Activated T-cell treated with anti-CD3 and anti-CD28 coated beads, Interleukin-2, amount 50 U/mL, for 48 hours (primary cell): ENCODE data around the gene SAGE1.
"Not testable (repeated sequence)": the region's sequence is repeated elsewhere in the genome, so short reads cannot be mapped to it uniquely, and the experiment has no call there.

Source experiments
- DNase-seq, 2 experiments: peaks; one replicate each; pipeline ENCODE4 v3.0.0-alpha.2; 2020

The SAGE1 gene, protein sequence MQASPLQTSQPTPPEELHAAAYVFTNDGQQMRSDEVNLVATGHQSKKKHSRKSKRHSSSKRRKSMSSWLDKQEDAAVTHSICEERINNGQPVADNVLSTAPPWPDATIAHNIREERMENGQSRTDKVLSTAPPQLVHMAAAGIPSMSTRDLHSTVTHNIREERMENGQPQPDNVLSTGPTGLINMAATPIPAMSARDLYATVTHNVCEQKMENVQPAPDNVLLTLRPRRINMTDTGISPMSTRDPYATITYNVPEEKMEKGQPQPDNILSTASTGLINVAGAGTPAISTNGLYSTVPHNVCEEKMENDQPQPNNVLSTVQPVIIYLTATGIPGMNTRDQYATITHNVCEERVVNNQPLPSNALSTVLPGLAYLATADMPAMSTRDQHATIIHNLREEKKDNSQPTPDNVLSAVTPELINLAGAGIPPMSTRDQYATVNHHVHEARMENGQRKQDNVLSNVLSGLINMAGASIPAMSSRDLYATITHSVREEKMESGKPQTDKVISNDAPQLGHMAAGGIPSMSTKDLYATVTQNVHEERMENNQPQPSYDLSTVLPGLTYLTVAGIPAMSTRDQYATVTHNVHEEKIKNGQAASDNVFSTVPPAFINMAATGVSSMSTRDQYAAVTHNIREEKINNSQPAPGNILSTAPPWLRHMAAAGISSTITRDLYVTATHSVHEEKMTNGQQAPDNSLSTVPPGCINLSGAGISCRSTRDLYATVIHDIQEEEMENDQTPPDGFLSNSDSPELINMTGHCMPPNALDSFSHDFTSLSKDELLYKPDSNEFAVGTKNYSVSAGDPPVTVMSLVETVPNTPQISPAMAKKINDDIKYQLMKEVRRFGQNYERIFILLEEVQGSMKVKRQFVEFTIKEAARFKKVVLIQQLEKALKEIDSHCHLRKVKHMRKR

GRCh38 chrX:135893294-135893817, at the start of gene SAGE1, which contains the start of gene CT45A10:
SAGE1 (plus strand) TSS chrX:135893716; CDS start chrX:135896243, 2,527 bp downstream.
CT45A10 (minus strand) TSS chrX:135893444; CDS start chrX:135885344, 8,100 bp downstream.
- no peak for DNase-seq

- DNase-seq: not testable (repeated sequence)
These were observed 39.1 kb upstream of the SAGE1 start, which contains the start of gene CT45A8 for GRCh38 chrX:135854438-135854837. CT45A8 (minus strand) TSS chrX:135854538; CDS start chrX:135850783, 3,755 bp downstream.

DNA sequence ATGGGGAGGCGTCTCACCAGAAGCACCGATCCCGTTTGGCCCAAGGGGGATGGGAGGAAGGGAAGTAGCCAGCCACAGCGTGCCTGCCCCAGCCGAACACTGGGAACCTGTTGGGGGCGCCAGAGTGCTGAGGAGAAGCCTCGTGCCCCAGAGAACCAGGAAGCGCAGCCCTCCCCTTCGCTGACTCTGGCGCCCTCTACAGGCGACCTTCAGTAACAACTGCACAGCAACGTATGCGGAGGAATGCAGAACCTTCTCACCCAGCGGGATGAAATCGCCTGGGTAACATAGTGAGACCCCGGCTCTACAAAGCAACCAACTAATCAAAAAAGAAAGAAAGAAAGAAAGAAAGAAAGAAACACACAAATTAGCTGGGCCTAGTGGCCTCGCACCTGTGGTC, 21.8 kb upstream of the SAGE1 start, which contains the start of gene CT45A9:
CT45A9 (minus strand) TSS at position 101 of the 400 bp plus-strand sequence. CDS start 3,751 bp downstream, outside the sequence.
- not testable (repeated sequence) for DNase-seq

GRCh38 chrX:135882741-135883140, 10.8 kb upstream of the SAGE1 start:
- DNase-seq: not testable (repeated sequence)

GRCh38 chrX:135888230-135888629, 5.3 kb upstream of the SAGE1 start:
- DNase-seq: not testable (repeated sequence)

- DNase-seq: peak; percentile 73
These were observed 4.5 kb upstream of the SAGE1 start for GRCh38 chrX:135888976-135889375.

- no peak for DNase-seq
These were observed 3.4 kb upstream of the SAGE1 start for GRCh38 chrX:135890087-135890585.

DNA sequence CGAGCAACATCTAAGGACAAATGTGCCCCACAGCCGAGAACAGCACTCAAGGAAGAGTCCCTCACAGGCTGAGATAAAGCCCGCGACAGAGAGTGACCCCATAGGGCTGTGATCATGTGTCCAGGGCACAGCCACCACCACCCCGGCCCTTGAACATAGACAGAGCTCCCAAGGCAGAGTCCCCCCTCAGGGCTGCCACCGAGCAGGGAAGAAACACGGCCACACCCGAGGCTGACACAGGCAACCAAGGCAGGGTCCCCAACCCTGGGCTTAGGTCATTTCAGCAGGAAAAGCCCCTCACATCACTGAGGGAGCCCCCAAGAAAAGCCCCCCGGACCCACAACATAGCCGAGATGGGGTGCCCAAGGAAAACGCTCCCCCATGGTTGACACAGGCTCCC, 735 bp upstream of the SAGE1 start:
- no peak for DNase-seq

DNA sequence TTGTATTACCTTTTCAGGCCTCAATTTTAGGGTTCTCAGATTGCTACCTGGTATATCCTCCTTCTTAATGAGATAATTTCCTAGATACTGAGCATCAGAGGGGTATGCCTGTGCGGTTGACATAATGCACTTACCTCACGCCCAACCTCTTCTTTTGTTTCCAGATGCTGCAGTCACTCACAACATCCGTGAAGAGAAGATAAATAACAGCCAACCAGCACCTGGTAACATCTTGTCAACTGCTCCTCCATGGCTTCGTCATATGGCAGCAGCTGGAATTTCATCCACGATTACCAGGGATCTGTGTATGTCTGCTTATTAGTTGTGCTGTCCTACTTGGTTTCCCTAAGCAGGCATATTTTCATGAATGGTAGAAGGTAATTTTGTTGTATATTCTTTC, 16.7 kb downstream of the SAGE1 start:
- DNase-seq: no peak

GRCh38 chrX:135914404-135914803, 20.9 kb downstream of the SAGE1 start:
- DNase-seq: no peak

DNA sequence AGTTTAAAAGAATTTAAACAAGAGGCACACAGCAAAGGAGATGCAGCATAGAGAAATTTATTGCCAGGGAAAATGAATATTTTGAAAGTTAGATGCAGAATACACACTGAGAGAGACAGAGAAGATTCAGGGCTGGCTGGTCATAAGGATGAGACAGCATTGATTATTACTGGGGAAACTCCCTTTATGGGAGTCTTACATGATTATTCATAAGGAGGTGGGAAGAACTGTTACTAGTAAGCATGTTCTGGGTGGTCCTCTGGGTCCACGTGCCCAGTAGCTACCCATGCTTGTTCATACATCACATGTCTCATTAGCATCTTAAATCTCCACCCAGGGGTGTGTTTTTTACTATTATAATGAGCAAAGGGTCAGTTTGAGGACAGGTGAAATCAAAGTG, 27.0 kb downstream of the SAGE1 start:
- DNase-seq: not testable (repeated sequence)

GRCh38 chrX:135923353-135923752, 29.8 kb downstream of the SAGE1 start:
- no peak for DNase-seq

DNA sequence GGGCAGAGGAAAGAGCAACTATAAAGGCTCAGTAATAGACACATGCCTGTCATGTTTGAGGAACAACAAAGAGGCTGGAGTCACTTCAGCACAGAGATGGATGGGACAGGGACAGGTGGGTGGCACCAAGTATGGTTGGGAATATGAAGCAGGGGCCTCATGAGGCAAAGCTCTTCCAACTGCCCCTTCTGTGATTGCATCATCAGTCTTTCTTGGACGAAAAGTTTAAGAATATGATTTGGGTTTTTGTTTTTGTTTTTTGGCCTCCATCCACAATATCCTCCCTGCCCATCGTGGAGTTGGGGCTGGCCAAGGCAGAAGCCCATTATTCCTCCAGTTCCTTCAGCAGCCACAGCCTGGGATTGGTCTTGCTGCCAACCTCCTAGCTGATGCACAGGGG, 34.4 kb downstream of the SAGE1 start:
- DNase-seq: no peak

DNA sequence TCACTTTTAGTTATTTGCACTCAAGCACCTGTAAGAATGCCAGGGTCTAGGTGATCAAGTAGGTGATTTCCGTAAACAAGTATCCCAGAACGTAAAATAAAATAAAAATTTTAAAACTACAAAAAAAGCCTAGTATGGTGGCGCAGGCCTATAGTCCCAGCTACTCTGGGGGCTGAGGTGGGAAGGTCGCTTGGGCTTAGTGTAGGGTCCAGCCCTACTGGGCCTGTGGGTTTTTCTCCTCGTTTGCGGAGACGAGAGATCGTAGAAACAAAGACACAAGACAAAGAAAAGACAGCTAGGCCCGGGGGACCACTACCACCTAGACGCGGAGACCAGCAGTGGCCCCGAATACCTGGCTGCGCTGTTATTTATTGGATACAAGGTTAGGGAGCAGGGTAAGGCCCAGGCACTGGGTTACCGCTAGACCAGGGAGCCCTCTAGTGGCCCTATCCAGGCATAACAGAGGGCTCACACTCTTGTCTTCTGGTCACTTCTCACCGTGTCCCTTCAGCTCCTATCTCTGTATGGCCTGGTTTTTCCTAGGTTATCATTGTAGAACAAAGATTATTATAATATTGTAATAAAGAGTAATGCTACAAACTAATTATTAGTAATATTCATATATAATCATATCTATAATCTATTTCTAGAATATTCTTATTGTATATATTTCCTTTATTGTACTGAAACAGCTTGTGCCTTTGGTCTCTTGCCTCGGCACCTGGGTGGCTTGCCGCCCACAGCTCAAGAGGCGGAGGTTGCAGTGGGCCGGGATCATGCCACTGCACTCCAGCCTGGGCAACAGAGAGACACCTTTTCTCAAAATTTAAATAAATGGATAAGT, 38.4 kb downstream of the SAGE1 start:
- DNase-seq: peak; percentile 62 to 70

GRCh38 chrX:135944486-135944885, 51.0 kb downstream of the SAGE1 start:
- DNase-seq: no peak

DNA sequence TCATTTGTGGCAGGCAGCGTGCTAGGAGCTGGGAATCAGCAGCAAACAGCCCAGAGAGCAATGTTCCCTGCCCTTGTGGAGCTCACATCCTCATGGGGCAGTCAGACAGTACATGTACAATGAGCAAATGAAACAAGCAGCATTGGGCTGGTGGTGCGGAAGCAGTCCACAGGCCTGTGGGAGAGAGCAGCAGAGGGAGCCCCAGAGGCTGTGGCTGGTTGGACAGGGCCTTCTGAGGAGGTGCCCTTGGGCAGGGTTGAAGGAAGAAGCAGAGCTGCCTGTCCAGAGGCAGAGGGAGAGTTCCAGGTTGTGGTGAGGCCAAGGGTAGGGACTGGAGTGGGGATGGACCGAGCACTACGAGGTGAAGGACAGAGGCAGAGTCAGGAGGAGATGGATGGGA, 57.8 kb downstream of the SAGE1 start:
- DNase-seq: no peak
